Keratinocyte (primary cell): Measurements from ENCODE around the gene DUSP2. TPM values are rescaled to one million over a fixed set of nuclear protein-coding genes. Genes with fewer than 3 reads are reported as not detected.
"Not testable (repeated sequence)": the region's sequence is repeated elsewhere in the genome, so short reads cannot be mapped to it uniquely, and the experiment has no call there.

Source experiments
- DNase-seq: peaks from one replicate; pipeline ENCODE4 v3.0.0-alpha.2; 2011; ENCODE audit warnings: low read depth, missing footprints, low spot score
- FAIRE-seq: peaks from 2 replicates; lab custom pipeline; 2011; peaks lifted over from hg19 to GRCh38; lab: Jason Lieb, UNC
- H2AFZ ChIP-seq: 2 replicates; pipeline ENCODE4 v1.6.0; 2012; ENCODE audit warnings: low read length, control low read depth, inconsistent platforms; ENCODE audit not compliant: control insufficient read depth
- H3K27ac ChIP-seq: 2 replicates; pipeline ENCODE4 v1.5.1; 2011; ENCODE audit warnings: low read length; ENCODE audit not compliant: control insufficient read depth, insufficient read depth
- H3K27me3 ChIP-seq: 3 replicates; pipeline ENCODE4 v1.6.0; 2011; ENCODE audit warnings: low read length; ENCODE audit not compliant: control insufficient read depth, insufficient read depth; ENCODE audit errors: extremely low read depth
- H3K36me3 ChIP-seq, 2 experiments: 2 replicates in 1 of 2; 3 replicates in 1 of 2; pipeline ENCODE4 v1.5.1; 2011; ENCODE audit warnings: low read length in 2 of 2, mild to moderate bottlenecking in 1 of 2; ENCODE audit not compliant: control insufficient read depth in 2 of 2, insufficient read depth in 2 of 2; ENCODE audit errors: extremely low read depth in 1 of 2
- H3K4me1 ChIP-seq: 3 replicates; pipeline ENCODE4 v1.5.1; 2011; ENCODE audit warnings: low read length; ENCODE audit not compliant: control insufficient read depth, insufficient read depth; ENCODE audit errors: extremely low read depth
- H3K4me2 ChIP-seq: 3 replicates; pipeline ENCODE4 v1.6.0; 2011; ENCODE audit warnings: low read depth, low read length; ENCODE audit not compliant: control insufficient read depth, insufficient read depth; ENCODE audit errors: extremely low read depth
- H3K4me3 ChIP-seq, 3 experiments: fragments of 200-600 bp in 1 of 3; sonication (generic) in 1 of 3; 2 replicates in 2 of 3; 3 replicates in 1 of 3; pipeline ENCODE4 v1.5.1; 2011 to 2016; ENCODE audit warnings: low read length in 3 of 3, mild to moderate bottlenecking in 3 of 3, control low read depth in 2 of 3, inconsistent platforms in 1 of 3, low read depth in 1 of 3, mixed read lengths in 1 of 3, mixed run types in 1 of 3, moderate library complexity in 1 of 3; ENCODE audit not compliant: control insufficient read depth in 2 of 3, insufficient read depth in 2 of 3; ENCODE audit errors: extremely low read depth in 1 of 3
- H3K79me2 ChIP-seq: 2 replicates; pipeline ENCODE4 v1.6.0; 2012; ENCODE audit warnings: low read length; ENCODE audit not compliant: control insufficient read depth, insufficient read depth
- H3K9ac ChIP-seq: 3 replicates; pipeline ENCODE4 v1.6.0; 2011; ENCODE audit warnings: low read length; ENCODE audit not compliant: control insufficient read depth, insufficient read depth; ENCODE audit errors: extremely low read depth
- H3K9me1 ChIP-seq: 3 replicates; pipeline ENCODE4 v1.6.0; 2011; ENCODE audit warnings: low read length; ENCODE audit not compliant: control insufficient read depth, insufficient read depth; ENCODE audit errors: extremely low read depth
- H3K9me3 ChIP-seq: 2 replicates; pipeline ENCODE4 v1.5.1; 2012; ENCODE audit warnings: low read depth, low read length; ENCODE audit not compliant: control insufficient read depth
- H4K20me1 ChIP-seq: 3 replicates; pipeline ENCODE4 v1.6.0; 2011; ENCODE audit warnings: low read length; ENCODE audit not compliant: control insufficient read depth, insufficient read depth; ENCODE audit errors: extremely low read depth
- CTCF ChIP-seq, 3 experiments: IDR thresholded peaks in 1 of 3; conservative IDR thresholded peaks in 1 of 3; optimal IDR thresholded peaks in 1 of 3; 2 replicates in 2 of 3; 3 replicates in 1 of 3; pipeline versions ENCODE3 to v1.5.1; 2011; ENCODE audit warnings: low read length in 3 of 3, mild to moderate bottlenecking in 3 of 3, moderate library complexity in 2 of 3, control low read depth in 1 of 3, inconsistent platforms in 1 of 3; ENCODE audit not compliant: insufficient read depth in 2 of 3; ENCODE audit errors: extremely low read depth in 1 of 3
- EZH2 ChIP-seq: IDR thresholded peaks from one replicate; pipeline ENCODE4 v1.6.1; 2012; ENCODE audit warnings: inconsistent platforms, mild to moderate bottlenecking, low read length, moderate library complexity
- dilution Hi-C: fragments of 300-500 bp; cut with MboI; formaldehyde crosslinking; loops from one replicate; pipeline ENCODE4 v1.7.0; 2020; ENCODE audit warnings: low sequenced_read_pairs; ENCODE audit not compliant: extremely low pct_ligation_motif_present
- polyA plus RNA-seq, 5 experiments: library from polyadenylated mRNA; depleted of rRNA in 3 of 5; stranded (reverse) in 3 of 5; stranded (forward) in 1 of 5; unstranded in 1 of 5; fragments of >200 nt; gene quantifications; 1 replicate in 1 of 5; 2 replicates in 3 of 5; 3 replicates in 1 of 5; pipeline versions ENCODE4 v1.2.1 to v1.2.3, GENCODE V29; 2011 to 2012; ENCODE audit warnings: missing spikeins in 2 of 5, low read depth in 1 of 5, low replicate concordance in 1 of 5

DUSP2 gene
- polyA plus RNA-seq, 1 donor (not counting 4 experiments of a cell fraction or from before 2014, with no cell fraction given): 1.2 TPM

GRCh38 chr2:96161898-96162297 lies 16.7 kb upstream of the DUSP2 start:
- H2AFZ ChIP-seq: no peak overlapping the region
- H3K27ac ChIP-seq: no peak overlapping the region
- peaks cover 15% of the 10 kb centered on the region for H3K27me3 ChIP-seq
- no peaks in the 10 kb centered on the region for H3K4me1 ChIP-seq
- dilution Hi-C loops: no loop called here
- no peaks in the 10 kb centered on the region for H4K20me1 ChIP-seq
- no peaks in the 10 kb centered on the region for H3K9me1 ChIP-seq
- H3K9me3 ChIP-seq: no peaks in the 10 kb centered on the region
- no peaks in the 10 kb centered on the region for H3K79me2 ChIP-seq
- no peak overlapping the region for H3K4me2 ChIP-seq
- no peak for DNase-seq
- no peaks in the 10 kb centered on the region for H3K36me3 ChIP-seq
- no peak overlapping the region for H3K4me3 ChIP-seq
- H3K9ac ChIP-seq: no peak overlapping the region
- no peak for FAIRE-seq
- no peak for TF ChIP-seq EZH2
- no peak for TF ChIP-seq CTCF (optimal IDR thresholded peaks at IDR 0.05 in 1 of 3, IDR thresholded peaks at IDR 0.05 in 1 of 3, conservative IDR thresholded peaks at IDR 0.05 in 1 of 3; ENCODE audit: extremely low read depth in 1 of 3, insufficient read depth in 2 of 3, low read length in 3 of 3)

DNA sequence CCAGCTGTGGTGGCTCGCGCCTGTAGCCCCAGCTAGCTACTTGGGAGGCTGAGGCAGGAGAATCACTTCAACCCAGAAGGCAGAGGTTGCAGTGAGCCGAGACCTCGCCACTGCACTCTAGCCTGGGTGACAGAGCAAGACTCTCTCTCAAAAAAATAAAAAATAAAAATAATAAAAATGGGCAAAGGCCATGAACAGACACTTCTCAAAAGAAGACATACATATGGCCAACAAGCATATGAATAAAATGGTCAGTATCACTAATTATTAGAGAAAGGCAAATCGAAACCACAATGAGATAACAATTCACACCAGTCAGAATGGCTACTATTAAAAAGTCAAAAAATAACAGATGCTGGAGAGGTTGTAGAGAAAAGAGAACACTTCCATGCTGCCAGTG lies 15.1 kb upstream of the DUSP2 start:
- H3K27me3 ChIP-seq: peaks cover 22% of the 10 kb centered on the region
- H3K9me3 ChIP-seq, H2AFZ ChIP-seq, FAIRE-seq, H3K36me3 ChIP-seq, H3K27ac ChIP-seq, dilution Hi-C loops, H3K4me2 ChIP-seq, H3K9ac ChIP-seq, H3K4me3 ChIP-seq, H3K79me2 ChIP-seq, H3K9me1 ChIP-seq, H4K20me1 ChIP-seq, H3K4me1 ChIP-seq, DNase-seq: not testable (repeated sequence)

GRCh38 chr2:96159084-96159830 lies 14.0 kb upstream of the DUSP2 start:
- no peak overlapping the region for H3K4me3 ChIP-seq
- H3K4me2 ChIP-seq: no peak overlapping the region
- no peak overlapping the region for H2AFZ ChIP-seq
- dilution Hi-C loops: no loop called here
- TF ChIP-seq CTCF (optimal IDR thresholded peaks at IDR 0.05 in 1 of 3, IDR thresholded peaks at IDR 0.05 in 1 of 3, conservative IDR thresholded peaks at IDR 0.05 in 1 of 3; ENCODE audit: extremely low read depth in 1 of 3, insufficient read depth in 2 of 3, low read length in 3 of 3) (no peak), EZH2 (no peak)
- no peak overlapping the region for H3K27ac ChIP-seq
- H3K79me2 ChIP-seq: no peaks in the 10 kb centered on the region
- H4K20me1 ChIP-seq: no peaks in the 10 kb centered on the region
- H3K9me1 ChIP-seq: no peaks in the 10 kb centered on the region
- H3K4me1 ChIP-seq: no peaks in the 10 kb centered on the region
- no peak for DNase-seq
- H3K36me3 ChIP-seq: no peaks in the 10 kb centered on the region
- no peaks in the 10 kb centered on the region for H3K9me3 ChIP-seq
- no peak for FAIRE-seq
- peaks cover 26% of the 10 kb centered on the region for H3K27me3 ChIP-seq
- H3K9ac ChIP-seq: no peak overlapping the region
